Activated CD4-positive, alpha-beta T cell treated with anti-CD3 and anti-CD28 coated beads for 48 hours (primary cell): ENCODE measurements around the gene NUP88.

Source experiments
- DNase-seq: peaks from one replicate; pipeline ENCODE4 v3.0.0-alpha.2; 2020

The NUP88 gene

GRCh38 chr17:5418858-5419355 lies 555 bp downstream of the NUP88 start:
- peak; percentile 73 for DNase-seq

DNA sequence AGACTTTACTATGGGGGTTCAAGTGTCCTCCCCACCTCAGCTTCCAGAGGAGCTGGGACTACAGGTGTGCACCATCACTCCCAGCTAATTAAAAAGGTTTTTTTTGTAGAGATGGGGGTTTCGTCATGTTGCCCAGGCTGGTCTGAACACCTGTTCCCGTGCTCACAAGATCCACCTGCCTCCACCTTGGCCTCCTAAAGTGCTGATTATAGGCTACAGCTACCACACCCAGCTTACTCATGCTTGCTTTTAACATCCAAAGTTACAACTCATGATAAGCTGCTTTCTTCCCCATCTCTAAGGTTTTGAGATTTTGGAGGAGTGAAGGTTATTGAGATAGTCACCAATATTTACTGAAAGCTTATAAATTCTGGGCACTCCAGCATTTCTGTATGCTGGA lies 2.6 kb downstream of the NUP88 start:
- no peak for DNase-seq

DNA sequence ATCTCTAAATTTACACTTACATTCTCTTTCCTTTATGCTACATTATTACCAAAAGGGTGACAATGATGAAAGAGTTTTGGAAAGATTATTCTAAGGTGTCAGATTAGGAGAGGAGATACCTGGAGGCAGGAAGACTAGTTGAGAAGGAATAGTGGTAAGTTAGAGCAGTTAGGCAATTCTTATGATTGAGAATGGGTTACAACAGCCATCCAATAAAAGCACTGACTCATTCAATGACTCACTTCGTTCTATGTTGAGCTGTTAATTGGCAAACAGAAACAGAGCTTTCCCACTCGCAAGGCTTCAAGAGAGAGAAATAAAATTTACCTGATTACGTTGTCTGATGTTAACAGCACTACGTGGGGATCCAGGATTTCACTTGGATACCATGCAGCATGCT lies 5.8 kb downstream of the NUP88 start:
- DNase-seq = no peak

DNA sequence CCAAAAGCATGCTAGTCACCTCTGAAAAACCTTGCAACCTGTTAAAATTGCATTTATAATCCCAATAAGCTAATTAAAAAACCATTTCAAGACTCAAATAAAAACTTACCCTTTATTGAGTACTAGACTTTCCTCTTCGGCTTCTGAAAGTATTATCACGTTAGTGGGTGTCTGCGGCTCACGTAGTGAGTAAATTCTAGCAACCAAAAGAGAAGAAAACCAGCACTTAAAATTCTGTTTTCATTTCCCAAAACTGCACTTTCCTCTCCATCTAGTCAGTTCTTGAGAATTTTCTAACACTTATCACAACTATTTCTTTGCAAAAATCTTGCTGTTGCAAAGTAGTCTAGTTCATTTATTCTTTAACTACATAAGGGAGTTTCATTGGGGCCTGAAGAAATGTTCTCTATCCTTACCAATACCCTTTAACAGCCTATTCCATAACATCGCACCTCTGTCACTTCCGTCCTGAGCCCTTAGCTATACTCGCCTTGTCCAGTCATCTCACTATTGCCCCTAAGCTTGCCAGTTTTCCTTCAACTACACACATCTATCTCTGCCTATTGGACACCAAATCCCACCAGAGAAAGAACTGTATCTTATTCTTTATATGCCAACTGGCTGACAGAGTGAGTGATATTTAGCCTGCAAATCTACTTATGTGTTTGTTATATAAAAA lies 8.7 kb downstream of the NUP88 start:
- no peak for DNase-seq

DNA sequence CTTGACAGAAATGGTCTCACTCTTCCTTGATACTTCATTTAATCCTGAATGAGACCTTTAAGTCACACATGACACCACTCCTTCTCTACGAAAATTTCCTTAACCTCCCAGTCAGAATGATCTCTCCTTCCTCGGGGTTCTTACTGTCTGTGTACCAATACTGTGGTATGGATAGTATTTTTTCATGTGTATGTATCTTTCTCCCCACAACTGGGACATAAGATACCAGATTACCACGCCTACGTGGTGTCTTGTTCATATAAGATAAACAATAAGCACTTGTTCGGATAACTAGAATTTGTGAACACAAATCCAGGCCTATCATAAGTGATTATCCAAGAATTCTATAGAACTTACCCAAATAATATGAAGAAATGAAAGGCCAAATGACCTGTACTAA lies 11.3 kb downstream of the NUP88 start:
- DNase-seq = no peak

DNA sequence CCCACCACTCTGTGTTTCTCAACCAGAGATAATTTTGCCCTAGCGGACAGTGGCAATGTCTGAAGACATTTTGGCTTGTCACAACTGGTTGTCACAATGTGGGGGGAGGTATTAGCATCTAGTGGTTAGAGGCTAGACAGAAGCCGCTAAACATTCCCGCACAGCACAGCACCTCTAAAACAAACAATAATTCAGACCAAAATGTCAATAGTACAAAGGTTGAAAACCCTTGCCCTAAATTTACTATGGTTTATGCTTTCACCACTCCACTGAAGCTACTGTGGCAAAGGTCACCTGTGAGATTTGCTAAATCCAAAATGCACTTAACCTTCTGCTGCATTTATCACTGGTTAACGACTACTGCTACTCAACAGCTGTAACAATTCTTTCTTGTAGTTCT lies 14.1 kb downstream of the NUP88 start:
- DNase-seq = no peak

DNA sequence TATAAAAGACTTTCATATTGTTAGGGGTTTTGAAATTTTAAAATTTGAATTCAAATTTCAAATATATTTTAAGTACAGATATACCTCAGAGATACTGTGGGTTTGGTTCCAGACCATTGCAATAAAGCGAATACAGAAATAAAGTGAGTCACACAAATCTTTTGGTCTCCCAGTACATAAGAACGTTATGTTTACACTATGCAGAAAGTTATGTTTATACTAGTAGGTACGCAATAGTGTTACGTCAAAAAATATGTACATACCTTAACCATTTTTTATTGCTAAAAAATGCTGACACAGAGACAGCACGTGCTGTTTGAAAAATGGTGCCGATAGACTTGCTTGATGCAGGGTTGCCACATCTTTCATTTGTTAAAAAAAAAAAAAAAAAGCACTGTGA lies 19.7 kb downstream of the NUP88 start:
- DNase-seq = no peak

DNA sequence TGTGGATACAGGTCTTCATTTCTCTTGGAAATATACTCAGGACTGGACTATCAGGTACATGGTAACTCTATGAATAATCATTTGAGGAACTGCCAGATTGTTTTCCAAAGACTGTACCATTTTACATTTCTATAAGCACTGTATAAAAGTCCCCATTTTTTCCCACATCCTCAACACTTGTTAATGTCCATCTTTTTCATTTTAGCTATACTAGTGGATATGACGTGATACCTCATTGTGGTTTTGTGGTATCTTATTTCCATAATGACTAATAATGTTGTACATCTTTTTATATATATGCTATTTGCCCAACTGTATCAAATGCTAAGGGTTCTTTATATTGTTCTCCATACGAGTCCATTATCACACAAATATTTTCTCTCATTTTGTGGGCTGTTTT lies 22.9 kb downstream of the NUP88 start:
- DNase-seq = no peak

DNA sequence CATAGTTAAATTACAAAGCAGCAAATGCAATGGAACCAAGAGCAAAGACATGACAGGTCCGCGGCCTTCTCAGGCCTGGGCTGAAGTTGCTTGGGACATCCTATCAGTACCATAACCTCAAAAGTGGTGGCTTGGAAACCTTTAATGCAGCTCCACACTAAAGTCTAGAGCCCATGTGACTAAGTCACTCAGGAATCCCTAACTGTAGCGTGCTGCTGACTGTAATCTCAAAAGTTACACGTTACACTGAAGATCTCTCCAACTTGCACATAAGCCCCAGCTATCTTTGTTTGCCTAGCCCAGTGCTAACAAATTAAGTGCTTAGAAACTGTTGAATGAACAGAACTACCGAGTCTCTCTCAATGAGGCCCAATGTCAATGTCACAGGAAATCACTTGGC lies 27.8 kb downstream of the NUP88 start:
- DNase-seq = no peak

GRCh38 chr17:5381542-5381941 lies 37.9 kb downstream of the NUP88 start:
- no peak for DNase-seq

DNA sequence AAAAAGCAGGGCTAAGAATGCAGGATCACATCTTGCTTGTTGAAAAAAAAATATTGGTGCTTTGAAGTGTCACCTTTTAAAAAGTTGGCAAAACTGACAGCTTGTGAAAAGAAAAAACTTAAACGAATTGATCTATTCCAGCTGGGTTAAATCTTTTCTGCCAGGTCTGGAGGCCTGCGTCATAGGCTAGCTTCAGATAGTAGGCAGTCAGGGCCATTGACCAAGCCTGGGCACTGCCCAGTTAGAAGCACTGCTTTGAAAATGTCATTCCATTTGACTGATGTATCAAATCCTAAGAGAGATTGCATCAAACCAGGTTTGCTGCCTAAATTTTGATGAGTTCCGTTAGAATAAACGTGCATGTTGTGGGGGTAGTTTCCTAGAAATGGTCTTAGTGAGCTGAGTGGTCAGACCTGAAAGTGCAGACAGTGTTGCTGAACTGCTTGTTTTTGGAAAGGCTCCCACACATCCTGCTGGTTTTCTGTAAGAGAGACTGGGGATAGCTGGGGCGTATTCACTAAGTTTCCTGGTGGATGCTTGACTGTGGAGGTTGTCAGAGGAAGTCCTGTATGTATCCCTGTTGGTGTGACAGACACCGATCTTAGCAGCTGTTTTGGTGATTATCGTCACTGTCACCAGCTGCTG lies 38.8 kb downstream of the NUP88 start:
- DNase-seq = no peak

DNA sequence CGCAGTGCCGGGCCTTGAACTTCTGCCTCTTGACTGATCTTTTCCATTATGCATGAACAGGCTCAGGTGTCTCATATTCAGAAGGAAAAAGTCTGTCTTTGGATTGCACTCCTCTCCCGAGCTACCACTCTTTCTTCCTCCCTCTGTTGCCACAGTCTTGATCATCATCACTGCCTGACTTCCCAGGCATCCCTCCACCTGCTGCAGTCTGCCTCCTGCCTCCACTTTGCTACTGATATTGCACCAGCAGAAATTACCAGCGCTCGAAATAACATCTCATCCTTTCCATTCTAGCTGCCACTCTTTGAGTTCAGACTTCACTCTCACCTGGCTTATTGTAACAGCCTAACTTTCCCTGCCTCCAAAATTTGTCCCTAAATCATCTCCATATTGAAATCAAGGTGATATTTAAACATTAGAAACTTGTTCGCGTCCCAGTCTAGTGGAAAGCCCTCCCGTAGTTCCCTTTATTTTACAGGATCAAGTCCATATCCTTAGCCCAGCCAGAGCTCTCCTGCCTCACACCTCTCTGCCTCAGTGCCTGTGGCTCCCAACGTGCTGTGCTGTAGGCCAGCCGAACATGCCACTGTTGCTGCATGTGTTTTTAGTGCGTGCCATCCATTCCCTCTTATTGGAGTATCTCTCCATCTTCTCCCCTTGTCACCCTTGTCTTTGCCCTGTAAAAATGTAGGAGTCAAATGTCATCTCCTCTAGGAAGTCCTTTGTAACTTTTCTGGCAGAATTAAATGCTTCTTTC lies 39.9 kb downstream of the NUP88 start:
- DNase-seq = no peak

- no peak for DNase-seq
These were observed 40.8 kb downstream of the NUP88 start for GRCh38 chr17:5378566-5379207.

DNA sequence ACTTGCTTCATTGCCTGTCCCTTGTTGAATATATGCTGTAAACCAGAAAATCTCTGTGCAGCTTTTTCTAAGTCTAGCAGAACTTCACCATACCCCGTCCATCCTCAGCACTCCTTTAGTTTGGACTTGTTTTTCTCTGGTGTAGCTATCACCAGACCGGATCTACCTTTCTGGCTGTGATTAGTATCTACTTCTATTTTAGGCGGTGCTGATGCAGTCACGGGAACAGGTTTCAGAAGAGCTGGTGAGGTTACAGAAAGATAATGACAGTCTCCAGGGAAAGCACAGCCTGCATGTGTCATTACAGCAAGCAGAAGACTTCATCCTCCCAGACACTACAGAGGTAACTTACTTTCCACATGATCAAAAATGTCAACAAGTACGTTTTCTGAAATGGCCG lies 46.4 kb downstream of the NUP88 start:
- DNase-seq = no peak

- no peak for DNase-seq
These were observed 49.1 kb downstream of the NUP88 start for GRCh38 chr17:5370411-5370810.

DNA sequence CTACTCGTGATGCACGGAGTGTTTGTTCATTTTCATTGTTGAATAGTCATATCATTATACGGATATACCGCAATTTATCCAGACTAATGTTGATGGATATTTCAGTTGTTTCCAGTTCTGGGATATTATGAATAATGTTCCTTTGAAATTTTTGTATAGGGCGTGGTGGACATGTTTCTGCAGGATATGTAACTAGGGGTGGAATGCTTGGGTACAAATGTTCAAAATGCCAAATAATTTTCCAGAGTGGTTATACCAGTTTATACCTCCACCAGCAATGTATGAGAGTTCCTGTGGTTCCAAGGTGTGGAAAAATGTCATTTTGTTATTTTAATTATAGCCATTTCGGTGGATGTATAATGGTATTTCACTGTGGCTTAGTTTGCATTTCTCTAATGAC lies 53.6 kb downstream of the NUP88 start:
- DNase-seq = no peak

DNA sequence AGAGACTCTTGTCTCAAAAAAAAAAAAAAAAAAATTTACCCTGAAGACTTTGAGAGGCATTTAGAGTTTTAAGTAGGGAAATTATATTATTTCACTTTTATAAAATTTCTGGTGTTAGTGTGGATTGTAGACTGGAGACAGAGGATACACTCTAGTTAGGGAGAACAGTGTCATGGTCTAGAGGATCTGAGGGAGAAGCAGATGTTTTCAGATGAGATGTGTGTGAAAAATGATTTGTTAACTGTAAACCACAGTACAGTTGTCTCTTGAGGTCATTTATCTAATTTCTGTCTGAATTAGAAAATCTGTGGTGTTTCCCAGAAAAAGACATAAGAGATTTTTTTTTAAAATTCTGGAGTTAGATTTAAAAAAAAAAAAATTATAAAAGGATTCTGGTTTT lies 54.8 kb downstream of the NUP88 start:
- no peak for DNase-seq

- no peak for DNase-seq
These were observed 55.3 kb downstream of the NUP88 start for GRCh38 chr17:5364156-5364555.

DNA sequence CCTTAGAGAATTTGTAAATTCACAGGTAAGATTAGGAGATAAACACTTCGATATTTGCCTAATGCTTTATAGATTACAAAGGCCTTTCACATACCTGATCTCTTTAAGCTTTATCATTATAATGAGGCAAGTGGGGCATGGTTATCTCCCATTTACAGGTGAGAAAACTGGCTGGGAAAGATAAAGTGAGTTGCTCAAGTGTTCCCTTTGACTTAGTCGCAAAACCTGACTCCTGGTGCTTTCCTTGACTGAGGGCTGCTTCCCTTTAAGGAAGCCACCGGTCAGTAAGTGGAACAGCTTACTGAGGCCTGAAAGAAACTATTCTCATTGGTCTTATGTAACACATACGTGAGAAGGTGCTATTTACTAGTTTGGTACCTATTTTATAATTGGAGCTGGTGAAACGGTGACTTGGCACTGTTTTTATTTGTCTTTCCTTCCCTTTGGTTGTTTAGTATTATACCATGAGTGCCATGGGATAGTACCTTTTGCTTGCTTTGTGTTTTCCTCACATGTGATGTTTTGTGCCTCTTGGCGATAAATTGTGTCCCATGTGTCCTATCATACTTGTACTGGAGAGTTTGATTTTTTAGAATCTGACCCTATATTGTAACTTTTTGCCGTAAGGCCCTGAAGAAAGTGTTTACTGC lies 57.2 kb downstream of the NUP88 start:
- no peak for DNase-seq

DNA sequence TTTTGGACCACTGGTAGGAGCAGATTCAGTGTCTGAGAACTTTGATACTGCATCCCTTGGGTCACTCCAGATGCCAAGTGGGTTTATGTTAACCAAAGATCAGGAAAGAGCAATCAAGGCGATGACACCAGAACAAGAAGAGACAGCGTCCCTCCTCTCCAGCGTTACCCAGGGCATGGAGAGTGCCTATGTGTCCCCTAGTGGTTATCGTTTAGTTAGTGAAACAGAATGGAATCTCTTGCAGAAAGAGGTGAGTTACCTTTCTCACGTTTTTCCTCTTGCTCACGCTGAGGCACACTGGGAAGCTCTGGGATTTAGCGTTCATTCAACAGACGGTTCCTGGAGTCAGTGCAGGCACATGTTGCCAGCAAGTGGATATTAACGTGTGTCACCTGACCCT lies 58.0 kb downstream of the NUP88 start:
- no peak for DNase-seq

DNA sequence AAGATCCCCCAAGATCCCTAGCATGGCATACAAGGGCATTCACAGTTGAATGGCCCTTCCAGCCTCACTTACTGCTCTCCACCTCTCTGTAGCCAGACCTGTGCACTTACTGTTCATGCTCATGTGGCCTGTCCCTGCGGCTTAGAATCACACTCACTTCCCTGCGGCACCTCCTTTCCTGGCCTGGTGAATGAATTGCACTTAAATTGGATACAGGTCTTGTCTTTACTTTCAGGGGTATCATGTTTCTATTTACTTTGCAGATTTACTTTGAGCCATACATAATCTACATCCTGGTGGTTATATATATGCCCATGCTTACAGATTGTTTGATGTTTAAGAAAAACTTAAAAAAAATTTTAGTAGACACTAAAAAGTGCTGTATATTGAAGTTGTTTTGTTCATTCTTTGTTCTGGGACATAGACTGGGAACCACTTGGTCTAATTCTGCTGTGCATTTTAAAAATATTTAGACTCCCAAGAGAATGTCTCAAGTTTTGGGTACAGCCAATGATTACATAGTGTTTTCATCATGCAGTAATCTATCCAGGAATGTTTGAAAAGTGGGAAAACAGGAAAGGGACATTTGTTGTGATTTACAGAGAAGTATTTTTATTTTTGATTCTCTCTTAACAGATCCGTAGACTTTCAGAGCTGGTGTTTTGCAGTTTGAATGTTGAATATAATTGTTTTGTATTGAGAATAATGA lies 63.9 kb downstream of the NUP88 start:
- no peak for DNase-seq

GRCh38 chr17:5354886-5355415 lies 64.5 kb downstream of the NUP88 start:
- no peak for DNase-seq
